Measurements from ENCODE around the gene MCF2L. TPM values are rescaled to one million over a fixed set of nuclear protein-coding genes. Genes with fewer than 3 reads are reported as not detected.

MCF2L gene
- total and polyA plus RNA-seq, 9 of the 15 experiments (the other 6 are each of a cell fraction or from before 2014, with no cell fraction given) = 0.05 to 0.25 (median 0.18) TPM; not detected in 5

GRCh38 chr13:113032291-113032690 lies 63.3 kb downstream of the MCF2L start:
- Histone ChIP-seq H3K27me3 (ENCODE audit: control insufficient read depth in 2 of 2, insufficient read depth in 2 of 2, low read length in 2 of 2) (peaks cover 9 to 76% of the 10 kb centered on the region in 2 experiments; a peak in 4 of 5 replicates), H3K4me1 (replicated peaks in 1 of 2; ENCODE audit: control insufficient read depth in 2 of 2, insufficient read depth in 2 of 2, low read length in 2 of 2) (peaks cover 0 to 6% of the 10 kb centered on the region in 2 experiments; a peak in 1 of 5 replicates), H3K9ac (ENCODE audit: insufficient read depth in 1 of 2, low read depth in 2 of 2, low read length in 2 of 2) (no peak overlapping the region), H3K36me3 (ENCODE audit: control insufficient read depth, insufficient read depth, low read length) (no peaks in the 10 kb centered on the region), H3K27ac (ENCODE audit: extremely low read depth, low read depth, low read length) (no peak overlapping the region), H3K4me3 (no peak overlapping the region), H2AFZ (ENCODE audit: low read depth, low read length) (no peak overlapping the region), H3K9me1 (ENCODE audit: control insufficient read depth, insufficient read depth, low read length) (no peaks in the 10 kb centered on the region), H3K4me2 (ENCODE audit: insufficient read depth, low read length) (no peak overlapping the region), H3K79me2 (ENCODE audit: control insufficient read depth, insufficient read depth, low read length) (no peaks in the 10 kb centered on the region), H4K20me1 (replicated peaks; ENCODE audit: control insufficient read depth, insufficient read depth, low read length) (no peaks in the 10 kb centered on the region; the same call in 1 of the 2 replicates), H3K9me3 (replicated peaks; ENCODE audit: control insufficient read depth, insufficient read depth, low read depth, low read length) (no peaks in the 10 kb centered on the region)
- no peak for FAIRE-seq
- POLR2A ChIA-PET = no interaction called here
- in situ Hi-C loops (cut with MboI) = no loop called here
- TF ChIP-seq BCOR (IDR thresholded peaks at IDR 0.05) (no peak), ZNF785 (CRISPR knock-in tag; IDR thresholded peaks at IDR 0.05) (no peak), ZKSCAN1 (IDR thresholded peaks at IDR 0.05; ENCODE audit: low read depth, low read length) (no peak), PKNOX1 (IDR thresholded peaks at IDR 0.05) (no peak), BRD9 (IDR thresholded peaks at IDR 0.05; ENCODE audit: low read depth, partially characterized antibody) (no peak), ZNF436 (CRISPR knock-in tag; IDR thresholded peaks at IDR 0.05) (no peak), KLF10 (CRISPR knock-in tag; IDR thresholded peaks at IDR 0.05) (no peak), SIX5 (IDR thresholded peaks at IDR 0.05; ENCODE audit: borderline replicate concordance in 1 of 2, insufficient read depth in 1 of 2, low read depth in 1 of 2, low read length in 2 of 2) (no peak), ZBTB5 (IDR thresholded peaks at IDR 0.05) (no peak), ZNF584 (CRISPR knock-in tag; IDR thresholded peaks at IDR 0.05; ENCODE audit: low read depth) (no peak), SIN3B (IDR thresholded peaks at IDR 0.05; ENCODE audit: low read depth) (no peak), HDAC8 (tag; IDR thresholded peaks at IDR 0.05) (no peak), ATF2 (CRISPR knock-in tag; IDR thresholded peaks at IDR 0.05) (no peak), CREB5 (CRISPR knock-in tag; IDR thresholded peaks at IDR 0.05) (no peak), ZBTB1 (CRISPR knock-in tag; IDR thresholded peaks at IDR 0.05; ENCODE audit: borderline replicate concordance, low read depth) (no peak), ZBTB9 (CRISPR knock-in tag; IDR thresholded peaks at IDR 0.05) (no peak)
- CTCF ChIA-PET (ENCODE audit: low intra/inter-chr PET ratio) = no interaction called here
- WGBS (ENCODE audit: insufficient coverage, low coverage, missing lambda C conversion rate) = 24% methylated on average over 9 of the region's 10 CpGs
- no peak for DNase-seq (ENCODE audit: extremely low read depth in 1 of 4, low spot score in 3 of 4)
- no TSS peak for BruUV-seq (replicated peaks)
- ATAC-seq = no peak
- intact Hi-C loops (cut with micrococcal nuclease) = no loop called here

All from K562 (cell line).